ENCODE data around the gene EBP.
"Not testable (repeated sequence)": the region's sequence is repeated elsewhere in the genome, so short reads cannot be mapped to it uniquely, and the experiment has no call there.

Gene EBP

GRCh38 chrX:48531358-48531959 lies 9.9 kb downstream of the EBP start:
- FAIRE-seq = no peak

- FAIRE-seq = no peak
These were observed 10.6 kb downstream of the EBP start for GRCh38 chrX:48532161-48532560.

- no peak for FAIRE-seq
These were observed 11.6 kb downstream of the EBP start for GRCh38 chrX:48533165-48533564.

GRCh38 chrX:48538641-48539344 lies 17.2 kb downstream of the EBP start:
- FAIRE-seq = no peak

- peak; percentile 22 for FAIRE-seq
These were observed 17.9 kb downstream of the EBP start, which contains the start of gene TBC1D25 for GRCh38 chrX:48539345-48540027. Gene TBC1D25, plus strand, starts transcription at chrX:48539714. Its CDS starts 84 bp downstream, at chrX:48539798.

GRCh38 chrX:48540028-48540375 lies 18.4 kb downstream of the EBP start:
- no peak for FAIRE-seq

- no peak for FAIRE-seq
These were observed 18.9 kb downstream of the EBP start for GRCh38 chrX:48540480-48540879.

- FAIRE-seq = no peak
These were observed 19.7 kb downstream of the EBP start for GRCh38 chrX:48541140-48541814.

GRCh38 chrX:48548871-48549270 lies 27.3 kb downstream of the EBP start:
- FAIRE-seq = no peak

- not testable (repeated sequence) for FAIRE-seq
These were observed 34.2 kb downstream of the EBP start for GRCh38 chrX:48555731-48556325.

- no peak for FAIRE-seq
These were observed 36.7 kb downstream of the EBP start for GRCh38 chrX:48558271-48558670.

GRCh38 chrX:48559636-48560035 lies 38.0 kb downstream of the EBP start:
- no peak for FAIRE-seq

- no peak for FAIRE-seq
These were observed 38.4 kb downstream of the EBP start for GRCh38 chrX:48560056-48560455.

GRCh38 chrX:48560681-48561080 lies 39.1 kb downstream of the EBP start:
- FAIRE-seq = no peak

- no peak for FAIRE-seq
These were observed 48.4 kb downstream of the EBP start for GRCh38 chrX:48569958-48570357.

GRCh38 chrX:48573690-48574269 lies 52.2 kb downstream of the EBP start:
- FAIRE-seq = no peak

- no peak for FAIRE-seq
These were observed 53.0 kb downstream of the EBP start, which contains the start of gene RBM3 for GRCh38 chrX:48574270-48575266. Gene RBM3, plus strand, starts transcription at chrX:48574484. Its CDS starts 697 bp downstream, at chrX:48575181.

GRCh38 chrX:48575642-48576041 lies 54.0 kb downstream of the EBP start:
- FAIRE-seq = no peak

GRCh38 chrX:48576108-48576507 lies 54.5 kb downstream of the EBP start:
- FAIRE-seq = no peak
